ENCODE results near the gene CHMP4B. TPM values are rescaled to one million over a fixed set of nuclear protein-coding genes. Genes with fewer than 3 reads are reported as not detected.

CHMP4B gene
- total and polyA plus RNA-seq, 2 donors (not counting 1 experiment from before 2014, with no cell fraction given), result 62.3 to 83.9 TPM

DNA sequence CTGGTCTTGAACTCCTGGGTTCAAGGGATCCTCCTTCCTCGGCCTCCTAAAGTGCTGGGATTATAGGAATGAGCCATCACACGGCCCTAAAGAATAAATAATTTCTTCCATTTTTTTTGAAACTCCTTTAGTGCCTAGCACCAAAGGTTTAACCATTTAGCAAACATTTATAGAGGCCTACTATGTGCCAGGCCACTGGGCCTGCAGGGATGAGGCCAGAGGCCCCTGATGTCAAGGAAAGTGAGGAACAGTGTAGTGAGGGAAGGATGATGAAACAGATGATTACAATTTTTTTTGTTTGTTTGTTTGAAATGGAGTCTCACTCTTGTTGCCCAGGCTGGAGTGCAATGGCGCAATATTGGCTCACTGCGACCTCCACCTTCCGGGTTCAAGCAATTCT, 45.6 kb upstream of the CHMP4B start:
- CTCF ChIA-PET, result no interaction called here
- Histone ChIP-seq H3K9me3 (ENCODE audit: control extremely low read depth in 1 of 3, control insufficient read depth in 2 of 3, insufficient read depth in 1 of 3, low read length in 2 of 3) (no peaks in the 10 kb centered on the region), H3K27ac (ENCODE audit: low read length in 2 of 2) (no peak overlapping the region), H3K4me2 (replicated peaks; ENCODE audit: low read depth, low read length, poor library complexity, severe bottlenecking) (no peak overlapping the region), H3K79me2 (ENCODE audit: control insufficient read depth, insufficient read depth, low read length) (no peaks in the 10 kb centered on the region), H2AFZ (ENCODE audit: insufficient read depth, low read depth, low read length, poor library complexity, severe bottlenecking) (no peak overlapping the region), H3K27me3 (replicated peaks in 1 of 4; ENCODE audit: control extremely low read depth in 1 of 4, control insufficient read depth in 3 of 4, insufficient read depth in 4 of 4, low read length in 3 of 4) (no peaks in the 10 kb centered on the region), H3K9ac (ENCODE audit: low read length) (no peak overlapping the region), H4K20me1 (ENCODE audit: control insufficient read depth, insufficient read depth, low read length, poor library complexity, severe bottlenecking) (no peaks in the 10 kb centered on the region), H3K36me3 (replicated peaks in 1 of 2; ENCODE audit: control extremely low read depth in 1 of 2, control insufficient read depth in 1 of 2, extremely low read depth in 1 of 2, insufficient read depth in 2 of 2, low read length in 1 of 2) (peaks cover 0 to 21% of the 10 kb centered on the region in 2 experiments), H3K4me3 (ENCODE audit: control extremely low read depth in 1 of 5, extremely low read depth in 1 of 5, insufficient read depth in 1 of 5, low read depth in 2 of 5, low read length in 4 of 5) (no peak overlapping the region), H3K4me1 (ENCODE audit: control insufficient read depth in 2 of 2, insufficient read depth in 2 of 2, low read length in 2 of 2) (no peaks in the 10 kb centered on the region)
- POLR2A ChIA-PET, result no interaction called here
- DNase-seq (no peak), ATAC-seq (ENCODE audit: low read depth) (no peak)
- TF ChIP-seq, protein P1, sequence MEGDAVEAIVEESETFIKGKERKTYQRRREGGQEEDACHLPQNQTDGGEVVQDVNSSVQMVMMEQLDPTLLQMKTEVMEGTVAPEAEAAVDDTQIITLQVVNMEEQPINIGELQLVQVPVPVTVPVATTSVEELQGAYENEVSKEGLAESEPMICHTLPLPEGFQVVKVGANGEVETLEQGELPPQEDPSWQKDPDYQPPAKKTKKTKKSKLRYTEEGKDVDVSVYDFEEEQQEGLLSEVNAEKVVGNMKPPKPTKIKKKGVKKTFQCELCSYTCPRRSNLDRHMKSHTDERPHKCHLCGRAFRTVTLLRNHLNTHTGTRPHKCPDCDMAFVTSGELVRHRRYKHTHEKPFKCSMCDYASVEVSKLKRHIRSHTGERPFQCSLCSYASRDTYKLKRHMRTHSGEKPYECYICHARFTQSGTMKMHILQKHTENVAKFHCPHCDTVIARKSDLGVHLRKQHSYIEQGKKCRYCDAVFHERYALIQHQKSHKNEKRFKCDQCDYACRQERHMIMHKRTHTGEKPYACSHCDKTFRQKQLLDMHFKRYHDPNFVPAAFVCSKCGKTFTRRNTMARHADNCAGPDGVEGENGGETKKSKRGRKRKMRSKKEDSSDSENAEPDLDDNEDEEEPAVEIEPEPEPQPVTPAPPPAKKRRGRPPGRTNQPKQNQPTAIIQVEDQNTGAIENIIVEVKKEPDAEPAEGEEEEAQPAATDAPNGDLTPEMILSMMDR (IDR thresholded peaks at IDR 0.05), result no peak
- no peak for TF ChIP-seq EZH2 (IDR thresholded peaks at IDR 0.05; ENCODE audit: borderline replicate concordance, insufficient read depth, low read depth, low read length, poor library complexity, severe bottlenecking)
- Mint-ChIP-seq H3K9me3 (ENCODE audit: insufficient read depth) (no peaks in the 10 kb centered on the region), H3K27me3 (no peaks in the 10 kb centered on the region), H3K4me3 (no peak overlapping the region), H3K27ac (no peak overlapping the region), H3K4me1 (peaks cover 3% of the 10 kb centered on the region)
- intact Hi-C loops (cut with micrococcal nuclease), result no loop called here
- 86% methylated on average over 1 of the region's 5 CpGs for WGBS (ENCODE audit: insufficient coverage)

DNA sequence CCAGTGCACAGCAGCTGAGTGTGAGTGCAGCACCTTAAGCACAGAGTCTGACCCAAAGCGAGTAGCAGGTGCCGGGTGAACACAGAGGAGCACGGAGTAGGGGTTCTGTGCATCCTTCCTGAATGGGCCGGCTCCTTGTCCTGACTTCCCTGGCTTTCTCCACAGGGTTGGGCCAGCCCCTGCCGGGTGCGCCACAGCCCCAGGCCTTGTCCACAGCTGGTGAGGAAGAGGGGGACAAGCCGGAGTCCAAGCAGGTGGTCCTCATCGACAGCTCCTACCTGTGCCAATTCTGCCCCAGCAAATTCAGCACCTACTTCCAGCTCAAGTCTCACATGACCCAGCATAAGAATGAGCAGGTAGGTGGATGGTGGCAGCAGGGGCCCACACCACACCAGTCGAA, 44.5 kb upstream of the CHMP4B start:
- no peaks in the 10 kb centered on the region for H3K27me3 ChIP-seq (replicated peaks in 1 of 4; ENCODE audit: control extremely low read depth in 1 of 4, control insufficient read depth in 3 of 4, insufficient read depth in 4 of 4, low read length in 3 of 4)
- no peak overlapping the region for H3K27ac ChIP-seq (ENCODE audit: low read length in 2 of 2)
- no peak overlapping the region for H3K4me2 ChIP-seq (replicated peaks; ENCODE audit: low read depth, low read length, poor library complexity, severe bottlenecking)
- no peak overlapping the region for H3K4me3 ChIP-seq (ENCODE audit: control extremely low read depth in 1 of 5, extremely low read depth in 1 of 5, insufficient read depth in 1 of 5, low read depth in 2 of 5, low read length in 4 of 5)
- H3K9ac ChIP-seq (ENCODE audit: low read length), result no peak overlapping the region
- H3K27me3 Mint-ChIP-seq, result no peaks in the 10 kb centered on the region
- intact Hi-C loops (cut with micrococcal nuclease), result no loop called here
- H3K4me1 Mint-ChIP-seq, result peaks cover 3% of the 10 kb centered on the region
- H3K36me3 ChIP-seq (replicated peaks in 1 of 2; ENCODE audit: control extremely low read depth in 1 of 2, control insufficient read depth in 1 of 2, extremely low read depth in 1 of 2, insufficient read depth in 2 of 2, low read length in 1 of 2), result peaks cover 0 to 21% of the 10 kb centered on the region in 2 experiments
- no peak for DNase-seq
- H2AFZ ChIP-seq (ENCODE audit: insufficient read depth, low read depth, low read length, poor library complexity, severe bottlenecking), result no peak overlapping the region
- H3K79me2 ChIP-seq (ENCODE audit: control insufficient read depth, insufficient read depth, low read length), result no peaks in the 10 kb centered on the region
- no peaks in the 10 kb centered on the region for H3K4me1 ChIP-seq (ENCODE audit: control insufficient read depth in 2 of 2, insufficient read depth in 2 of 2, low read length in 2 of 2)
- H3K27ac Mint-ChIP-seq, result no peak overlapping the region
- TF ChIP-seq, protein P1 (IDR thresholded peaks at IDR 0.05), result no peak
- TF ChIP-seq EZH2 (IDR thresholded peaks at IDR 0.05; ENCODE audit: borderline replicate concordance, insufficient read depth, low read depth, low read length, poor library complexity, severe bottlenecking), result no peak
- no peak overlapping the region for H3K4me3 Mint-ChIP-seq
- no peaks in the 10 kb centered on the region for H3K9me3 Mint-ChIP-seq (ENCODE audit: insufficient read depth)
- 94% methylated on average over 6 of the region's 9 CpGs for WGBS (ENCODE audit: insufficient coverage)
- CTCF ChIA-PET, result no interaction called here
- ATAC-seq (ENCODE audit: low read depth), result no peak
- POLR2A ChIA-PET, result no interaction called here
- no peaks in the 10 kb centered on the region for H3K9me3 ChIP-seq (ENCODE audit: control extremely low read depth in 1 of 3, control insufficient read depth in 2 of 3, insufficient read depth in 1 of 3, low read length in 2 of 3)
- H4K20me1 ChIP-seq (ENCODE audit: control insufficient read depth, insufficient read depth, low read length, poor library complexity, severe bottlenecking), result no peaks in the 10 kb centered on the region

Data from B cell (primary cell).